PC-3 (cell line): ENCODE measurements around the gene PAH. TPM values are rescaled to one million over a fixed set of nuclear protein-coding genes. Genes with fewer than 3 reads are reported as not detected.

ENCODE experiments used
- ATAC-seq: fragments of 200-7000 bp; cut with Tn5 transposase; 2 replicates; pipeline ENCODE4 v1.9.1; 2020; ENCODE audit warnings: mild to moderate bottlenecking, moderate library complexity
- BruUV-seq: library from RNA; stranded (reverse); fragments of 400-500 nt; replicated peaks from 2 replicates; lab custom pipeline; 2021; lab: Mats Ljungman, UMichigan
- CTCF ChIA-PET: fragments of 300-600 bp; sonication (Branson Sonifier 250); formaldehyde crosslinking; loops from one replicate; lab custom pipeline; 2022; ENCODE audit warnings: antibody characterized with exemption; lab: Charles Lee
- POLR2A ChIA-PET: fragments of 300-600 bp; sonication (Branson Sonifier 250); formaldehyde crosslinking; loops from one replicate; lab custom pipeline; 2022; ENCODE audit warnings: antibody characterized with exemption; ENCODE audit not compliant: unreplicated experiment; lab: Charles Lee
- DNase-seq: peaks from one replicate; pipeline ENCODE4 v3.0.0-alpha.2; 2015
- H2AFZ ChIP-seq: fragments of 300-600 bp; sonication (generic); 2 replicates; pipeline ENCODE4 v1.6.0; 2016; ENCODE audit warnings: antibody characterized with exemption, low read length
- H3F3A ChIP-seq: fragments of 300-600 bp; sonication (generic); one replicate; pipeline ENCODE4 v1.6.0; 2017; ENCODE audit warnings: antibody characterized with exemption, low read length, control low read depth, mild to moderate bottlenecking; ENCODE audit not compliant: unreplicated experiment
- H3K27ac ChIP-seq: fragments of 300-600 bp; sonication (generic); 2 replicates; pipeline ENCODE4 v1.5.1; 2016; ENCODE audit warnings: mild to moderate bottlenecking, low read length
- H3K27me3 ChIP-seq: fragments of 300-600 bp; sonication (generic); 2 replicates; pipeline ENCODE4 v1.6.1; 2016; ENCODE audit warnings: low read length, mixed read lengths
- H3K36me3 ChIP-seq: fragments of 300-600 bp; sonication (generic); 2 replicates; pipeline ENCODE4 v1.6.1; 2016; ENCODE audit warnings: low read depth, mixed run types, low read length, mixed read lengths
- H3K4me1 ChIP-seq: fragments of 300-600 bp; sonication (generic); 2 replicates; pipeline ENCODE4 v1.5.1; 2016; ENCODE audit warnings: low read length; ENCODE audit not compliant: insufficient read depth
- H3K4me2 ChIP-seq: fragments of 300-600 bp; sonication (generic); 2 replicates; pipeline ENCODE4 v1.6.0; 2016; ENCODE audit warnings: low read length
- H3K4me3 ChIP-seq: fragments of 300-600 bp; sonication (generic); 2 replicates; pipeline ENCODE4 v1.5.1; 2016; ENCODE audit warnings: mild to moderate bottlenecking, low read length, mixed read lengths
- H3K79me2 ChIP-seq: fragments of 300-600 bp; sonication (generic); 2 replicates; pipeline ENCODE4 v1.6.1; 2017; ENCODE audit warnings: low read length, mixed read lengths
- H3K9ac ChIP-seq: fragments of 300-600 bp; sonication (generic); 2 replicates; pipeline ENCODE4 v1.6.0; 2016; ENCODE audit warnings: mild to moderate bottlenecking, low read length
- H3K9me2 ChIP-seq: fragments of 300-600 bp; sonication (generic); replicated peaks from 2 replicates; pipeline ENCODE4 v1.6.1; 2016; ENCODE audit warnings: mixed run types, low read length, mixed read lengths
- H3K9me3 ChIP-seq: fragments of 300-600 bp; sonication (generic); 2 replicates; pipeline ENCODE4 v1.6.1; 2016; ENCODE audit warnings: low read length, mixed read lengths
- H4K20me1 ChIP-seq: fragments of 300-600 bp; sonication (generic); 2 replicates; pipeline ENCODE4 v1.6.1; 2016; ENCODE audit warnings: low read length, mixed read lengths
- CTCF ChIP-seq: fragments of 300-600 bp; sonication (generic); conservative IDR thresholded peaks from 2 replicates; pipeline ENCODE4 v1.5.1; 2017; ENCODE audit warnings: antibody characterized with exemption, low read depth, mild to moderate bottlenecking, low read length
- EZH2 ChIP-seq: fragments of 300-600 bp; sonication (generic); IDR thresholded peaks from one replicate; pipeline ENCODE4 v1.6.1; 2017; ENCODE audit warnings: antibody characterized with exemption, mild to moderate bottlenecking, low read length; ENCODE audit not compliant: unreplicated experiment
- EZH2phosphoT487 ChIP-seq: fragments of 300-600 bp; sonication (generic); IDR thresholded peaks from 2 replicates; pipeline ENCODE4 v1.6.1; 2018; ENCODE audit warnings: mild to moderate bottlenecking, antibody characterized with exemption, low read length, borderline replicate concordance
- intact Hi-C: fragments of 100-400 bp; cut with micrococcal nuclease; formaldehyde crosslinking; loops from 2 replicates; pipeline ENCODE4 v1.9.0; 2023
- total RNA-seq: library from RNA; depleted of rRNA; stranded (reverse); fragments of >200 nt; gene quantifications from 2 replicates; pipeline ENCODE4 v1.2.3, GENCODE V29; 2014

Gene PAH
- total RNA-seq, 1 experiment from 2014 or later: not detected

DNA sequence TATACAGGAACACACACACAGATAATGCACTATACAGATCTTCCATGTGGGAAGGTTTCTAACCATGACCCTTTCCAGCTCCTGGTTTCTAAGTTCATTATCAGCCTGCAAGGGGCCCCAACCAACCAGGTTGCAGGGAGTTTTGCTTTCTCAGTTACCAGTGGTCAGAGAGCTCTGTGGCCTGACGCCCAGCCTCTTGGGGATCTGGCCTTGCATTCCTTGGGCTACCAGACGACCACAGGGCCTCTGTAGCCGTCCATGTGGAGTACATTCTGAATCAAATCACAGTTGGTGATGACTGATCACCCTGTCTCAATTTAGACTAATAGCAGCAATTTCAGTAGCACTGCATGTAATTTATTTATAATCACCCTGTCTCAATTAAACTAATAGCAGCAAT is 47.5 kb downstream of the PAH start:
- no peaks in the 10 kb centered on the region for H4K20me1 ChIP-seq
- H3K4me2 ChIP-seq: no peak overlapping the region
- DNase-seq: no peak
- no peaks in the 10 kb centered on the region for H3F3A ChIP-seq
- H3K9me2 ChIP-seq: no peaks in the 10 kb centered on the region
- no peaks in the 10 kb centered on the region for H3K27me3 ChIP-seq
- H3K9me3 ChIP-seq: no peaks in the 10 kb centered on the region
- H3K4me1 ChIP-seq: no peaks in the 10 kb centered on the region
- H3K9ac ChIP-seq: no peak overlapping the region
- H3K27ac ChIP-seq: no peak overlapping the region
- H3K4me3 ChIP-seq: no peak overlapping the region
- intact Hi-C loops: no loop called here
- no peaks in the 10 kb centered on the region for H3K79me2 ChIP-seq
- no peak for ATAC-seq
- no TSS peak for BruUV-seq
- CTCF ChIA-PET: no interaction called here
- POLR2A ChIA-PET: no interaction called here
- no peaks in the 10 kb centered on the region for H3K36me3 ChIP-seq
- TF ChIP-seq EZH2phosphoT487 (no peak), CTCF (no peak), EZH2 (no peak)
- no peak overlapping the region for H2AFZ ChIP-seq

DNA sequence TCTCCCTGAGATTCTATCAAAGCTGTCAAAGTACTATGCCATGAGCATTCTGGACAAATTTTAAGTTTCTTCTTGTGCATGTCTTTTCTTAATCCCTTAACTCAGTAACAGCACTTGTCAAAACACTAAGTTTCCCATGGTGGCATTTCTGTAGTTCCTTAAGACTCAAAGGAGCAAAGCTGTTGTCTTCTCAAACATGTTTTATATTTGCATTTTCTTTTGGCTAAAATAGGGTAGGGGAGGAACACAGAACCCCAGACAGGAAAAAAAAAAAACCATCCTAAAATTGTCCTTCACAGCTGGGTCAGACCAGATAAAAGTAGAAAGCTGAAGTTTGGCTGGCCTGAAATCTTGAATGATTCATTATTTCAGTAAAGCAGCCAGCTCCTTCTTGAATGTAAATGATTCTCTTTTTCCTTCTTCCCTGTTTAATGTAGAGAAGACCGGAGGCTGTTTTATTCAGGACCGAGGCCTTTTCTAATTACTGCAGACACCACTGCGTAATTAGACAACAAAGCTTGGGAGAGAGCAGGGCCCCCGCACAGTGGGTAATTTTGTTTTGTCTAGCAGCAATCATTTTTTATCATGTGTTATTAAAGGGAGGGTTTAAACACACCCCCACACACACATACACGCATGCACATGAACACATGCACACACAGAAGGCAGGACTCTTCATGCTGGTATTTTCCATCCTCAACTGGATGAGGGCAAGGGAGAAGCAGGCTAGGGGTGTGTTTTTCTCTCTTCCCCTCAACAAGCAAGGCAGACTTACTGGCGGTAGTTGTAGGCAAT is 51.0 kb downstream of the PAH start:
- no peak overlapping the region for H3K4me2 ChIP-seq
- no peaks in the 10 kb centered on the region for H3K36me3 ChIP-seq
- CTCF ChIA-PET: no interaction called here
- no peaks in the 10 kb centered on the region for H3K27me3 ChIP-seq
- POLR2A ChIA-PET: no interaction called here
- TF ChIP-seq EZH2phosphoT487 (no peak), CTCF (no peak), EZH2 (no peak)
- DNase-seq (no peak), ATAC-seq (no peak)
- no peaks in the 10 kb centered on the region for H3K9me3 ChIP-seq
- no peaks in the 10 kb centered on the region for H3K4me1 ChIP-seq
- H2AFZ ChIP-seq: no peak overlapping the region
- no peak overlapping the region for H3K9ac ChIP-seq
- H3K4me3 ChIP-seq: no peak overlapping the region
- no peaks in the 10 kb centered on the region for H3F3A ChIP-seq
- intact Hi-C loops: no loop called here
- no TSS peak for BruUV-seq
- H4K20me1 ChIP-seq: no peaks in the 10 kb centered on the region
- H3K9me2 ChIP-seq: no peaks in the 10 kb centered on the region
- H3K27ac ChIP-seq: no peak overlapping the region
- no peaks in the 10 kb centered on the region for H3K79me2 ChIP-seq

DNA sequence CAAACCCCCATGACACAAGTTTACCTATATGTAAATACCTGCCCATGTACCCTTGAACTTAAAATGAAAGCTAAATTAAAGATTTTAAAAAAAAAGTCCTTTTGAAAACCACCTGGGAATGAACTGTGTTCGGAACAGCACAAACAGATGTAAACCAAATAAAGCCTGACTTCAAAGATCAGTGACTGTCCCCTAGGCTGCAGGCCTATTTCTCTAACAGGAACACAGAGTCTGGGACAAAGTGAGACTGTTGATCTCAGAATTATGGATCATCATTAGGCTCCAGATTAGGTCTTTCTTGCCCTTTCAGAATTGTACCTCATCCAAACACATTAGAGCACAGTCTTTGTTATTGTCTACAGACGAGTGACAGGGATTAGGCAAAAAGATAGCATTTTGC is 54.6 kb downstream of the PAH start:
- Histone ChIP-seq H3K9me3 (no peaks in the 10 kb centered on the region), H3K9me2 (no peaks in the 10 kb centered on the region), H3K4me2 (no peak overlapping the region), H2AFZ (no peak overlapping the region), H3K4me3 (no peak overlapping the region), H3K27ac (no peak overlapping the region), H3K36me3 (no peaks in the 10 kb centered on the region), H3K79me2 (no peaks in the 10 kb centered on the region), H3K4me1 (no peaks in the 10 kb centered on the region), H3K27me3 (no peaks in the 10 kb centered on the region), H3F3A (no peaks in the 10 kb centered on the region), H4K20me1 (no peaks in the 10 kb centered on the region), H3K9ac (no peak overlapping the region)
- intact Hi-C loops: no loop called here
- POLR2A ChIA-PET: no interaction called here
- DNase-seq (no peak), ATAC-seq (no peak)
- BruUV-seq: no TSS peak
- no peak for TF ChIP-seq CTCF
- TF ChIP-seq EZH2: no peak
- no peak for TF ChIP-seq EZH2phosphoT487
- CTCF ChIA-PET: no interaction called here
